B cell (primary cell): Measurements from ENCODE around the gene DNAAF5. TPM values are rescaled to one million over a fixed set of nuclear protein-coding genes. Genes with fewer than 3 reads are reported as not detected.

Experiments used
- ATAC-seq: fragments of 200-7000 bp; cut with Tn5 transposase; one replicate; pipeline ENCODE4 v1.10.0; 2021; ENCODE audit warnings: low read depth, mild to moderate bottlenecking, moderate number of reproducible peaks, moderate library complexity
- CTCF ChIA-PET: fragments of 350-600 bp; sonication (Branson Sonifier 250); formaldehyde crosslinking; loops from one replicate; lab custom pipeline; 2021; ENCODE audit warnings: antibody characterized with exemption, inconsistent platforms; lab: Charles Lee
- POLR2A ChIA-PET: fragments of 350-600 bp; sonication (Branson Sonifier 250); formaldehyde crosslinking; loops from one replicate; lab custom pipeline; 2021; ENCODE audit warnings: antibody characterized with exemption; lab: Charles Lee
- DNase-seq: peaks from one replicate; pipeline ENCODE4 v3.0.0; 2013
- H2AFZ ChIP-seq: 2 replicates; pipeline ENCODE4 v1.6.1; 2012; ENCODE audit warnings: mild to moderate bottlenecking, low read depth, low read length; ENCODE audit not compliant: insufficient read depth, poor library complexity, severe bottlenecking
- H3K27ac ChIP-seq, 2 donors: 1 replicate in 1 of 2; 2 replicates in 1 of 2; pipeline ENCODE4 v1.5.1; 2012 to 2013; ENCODE audit warnings: low read length in 2 of 2, mild to moderate bottlenecking in 2 of 2, moderate library complexity in 1 of 2
- H3K27me3 ChIP-seq, 4 experiments: fragments of 200-600 bp in 1 of 4; sonication (generic) in 1 of 4; replicated peaks in 1 of 4; 1 replicate in 2 of 4; 2 replicates in 2 of 4; pipeline versions ENCODE4 v1.6.1 to v1.7.0; 2013 to 2016; ENCODE audit warnings: low read length in 3 of 4, mild to moderate bottlenecking in 2 of 4, mixed read lengths in 1 of 4, moderate library complexity in 1 of 4; ENCODE audit not compliant: insufficient read depth in 4 of 4, control insufficient read depth in 3 of 4; ENCODE audit errors: control extremely low read depth in 1 of 4
- H3K36me3 ChIP-seq, 2 experiments: replicated peaks in 1 of 2; 1 replicate in 1 of 2; 2 replicates in 1 of 2; pipeline versions ENCODE4 v1.6.1 to v1.7.1; 2013; ENCODE audit warnings: low read length in 1 of 2; ENCODE audit not compliant: insufficient read depth in 2 of 2, control insufficient read depth in 1 of 2; ENCODE audit errors: control extremely low read depth in 1 of 2, extremely low read depth in 1 of 2
- H3K4me1 ChIP-seq, 2 donors: fragments of 200-600 bp in 1 of 2; sonication (generic) in 1 of 2; 1 replicate in 1 of 2; 2 replicates in 1 of 2; pipeline versions ENCODE4 v1.5.1 to v1.6.1; 2013 to 2017; ENCODE audit warnings: low read length in 2 of 2; ENCODE audit not compliant: control insufficient read depth in 2 of 2, insufficient read depth in 2 of 2
- H3K4me2 ChIP-seq: replicated peaks from 2 replicates; pipeline ENCODE3; 2012; ENCODE audit warnings: mild to moderate bottlenecking, low read depth, low read length; ENCODE audit not compliant: poor library complexity, severe bottlenecking
- H3K4me3 ChIP-seq, 5 experiments: fragments of 200-600 bp in 1 of 5; sonication (generic) in 1 of 5; 1 replicate in 3 of 5; 2 replicates in 2 of 5; pipeline versions ENCODE4 v1.5.1 to v1.7.0; 2011 to 2016; ENCODE audit warnings: low read length in 4 of 5, mild to moderate bottlenecking in 4 of 5, low read depth in 2 of 5, control low read depth in 1 of 5, moderate library complexity in 1 of 5; ENCODE audit not compliant: insufficient read depth in 1 of 5; ENCODE audit errors: control extremely low read depth in 1 of 5, extremely low read depth in 1 of 5
- H3K79me2 ChIP-seq: fragments of 200-600 bp; sonication (generic); one replicate; pipeline ENCODE4 v1.6.0; 2016; ENCODE audit warnings: low read length; ENCODE audit not compliant: control insufficient read depth, insufficient read depth
- H3K9ac ChIP-seq: fragments of 200-600 bp; sonication (generic); 2 replicates; pipeline ENCODE4 v1.6.1; 2017; ENCODE audit warnings: mild to moderate bottlenecking, low read length, moderate library complexity
- H3K9me3 ChIP-seq, 3 donors: one replicate each; pipeline versions ENCODE4 v1.6.1 to v1.7.1; 2013; ENCODE audit warnings: low read length in 2 of 3; ENCODE audit not compliant: control insufficient read depth in 2 of 3, insufficient read depth in 1 of 3; ENCODE audit errors: control extremely low read depth in 1 of 3
- H4K20me1 ChIP-seq: 2 replicates; pipeline ENCODE4 v1.6.0; 2012; ENCODE audit warnings: mild to moderate bottlenecking, low read length; ENCODE audit not compliant: insufficient read depth, control insufficient read depth, poor library complexity, severe bottlenecking
- H3K27ac Mint-ChIP-seq: one replicate; pipeline ENCODE4 v1.8.0; 2021; ENCODE audit warnings: mixed read lengths
- H3K27me3 Mint-ChIP-seq: one replicate; pipeline ENCODE4 v1.8.0; 2021; ENCODE audit warnings: mixed read lengths
- H3K4me1 Mint-ChIP-seq: one replicate; pipeline ENCODE4 v1.8.0; 2021; ENCODE audit warnings: mixed read lengths
- H3K4me3 Mint-ChIP-seq: one replicate; pipeline ENCODE4 v1.8.0; 2021; ENCODE audit warnings: mixed read lengths
- H3K9me3 Mint-ChIP-seq: one replicate; pipeline ENCODE4 v1.8.0; 2022; ENCODE audit warnings: mixed read lengths; ENCODE audit not compliant: insufficient read depth
- CTCF ChIP-seq: fragments of 200-600 bp; IDR thresholded peaks from one replicate; pipeline ENCODE4 v1.8.0; 2022; ENCODE audit warnings: antibody characterized with exemption, mild to moderate bottlenecking
- EZH2 ChIP-seq: IDR thresholded peaks from 2 replicates; pipeline ENCODE4 v1.6.1; 2012; ENCODE audit warnings: borderline replicate concordance, low read depth, mild to moderate bottlenecking, moderate library complexity, low read length; ENCODE audit not compliant: insufficient read depth, poor library complexity, severe bottlenecking
- WGBS: methylation state at CpG from one replicate; pipeline ENCODE4 v1.1.5; 2013; ENCODE audit warnings: missing lambda C conversion rate; ENCODE audit not compliant: insufficient coverage; 5-methylcytosine and 5-hydroxymethylcytosine counted together
- intact Hi-C: fragments of 100-400 bp; cut with micrococcal nuclease; formaldehyde crosslinking; loops from one replicate; pipeline ENCODE4 v1.10.0; 2022
- polyA plus RNA-seq: library from polyadenylated mRNA; depleted of rRNA; stranded (reverse); fragments of >200 nt; gene quantifications from 2 replicates; pipeline ENCODE4 v1.2.3, GENCODE V29; 2012
- total RNA-seq, 2 donors: library from RNA; stranded (reverse); fragments of 120-200 nt in 1 of 2; gene quantifications; 1 replicate in 1 of 2; 2 replicates in 1 of 2; pipeline versions ENCODE4 v1.2.3 to v1.2.4, GENCODE V29; 2013 to 2022

Gene DNAAF5
- total and polyA plus RNA-seq, 2 donors (not counting 1 experiment from before 2014, with no cell fraction given) = 18.0 to 21.4 TPM

GRCh38 chr7:693280-693679 lies 33.2 kb upstream of the DNAAF5 start:
- ChIA-PET CTCF (no interaction called here), POLR2A (no interaction called here)
- Mint-ChIP-seq H3K4me3 (no peak overlapping the region), H3K27me3 (no peaks in the 10 kb centered on the region), H3K4me1 (no peaks in the 10 kb centered on the region), H3K9me3 (peaks cover 4% of the 10 kb centered on the region), H3K27ac (no peak overlapping the region)
- no peaks in the 10 kb centered on the region for H3K27me3 ChIP-seq
- no peak overlapping the region for H3K9ac ChIP-seq
- H3K36me3 ChIP-seq = peaks cover 0 to under 1% of the 10 kb centered on the region in 2 experiments
- peaks cover 0 to 27% (median 6%) of the 10 kb centered on the region in 3 donors for H3K9me3 ChIP-seq
- H3K79me2 ChIP-seq = no peaks in the 10 kb centered on the region
- DNase-seq = no peak
- 99% methylated on average over 22 of the region's 22 CpGs for WGBS
- H4K20me1 ChIP-seq = no peaks in the 10 kb centered on the region
- no peak for ATAC-seq
- no peak overlapping the region for H3K27ac ChIP-seq
- H3K4me2 ChIP-seq = no peak overlapping the region
- no peaks in the 10 kb centered on the region for H3K4me1 ChIP-seq
- intact Hi-C loops = no loop called here
- no peak overlapping the region for H3K4me3 ChIP-seq
- H2AFZ ChIP-seq = no peak overlapping the region
- TF ChIP-seq EZH2 = no peak
- TF ChIP-seq CTCF = no peak

DNA sequence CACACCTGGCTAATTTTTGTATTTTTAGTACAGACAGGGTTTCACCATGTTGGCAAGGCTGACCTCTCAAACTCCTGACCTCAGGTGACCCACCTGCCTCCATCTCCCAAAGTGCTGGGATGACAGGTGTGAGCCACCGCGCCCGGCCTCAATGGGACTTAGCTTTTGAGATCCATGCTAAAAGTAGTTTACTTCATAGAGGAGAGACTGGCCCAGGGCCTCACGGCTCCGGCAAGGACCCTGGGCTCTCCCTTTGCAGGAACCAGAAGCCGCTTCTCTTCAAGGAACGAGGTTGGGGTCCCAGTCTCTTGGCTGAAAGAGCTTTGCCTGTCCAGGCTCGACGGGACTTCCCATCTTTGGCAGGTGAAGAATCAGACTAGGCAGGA lies 30.1 kb upstream of the DNAAF5 start:
- intact Hi-C loops = no loop called here
- H3K27me3 Mint-ChIP-seq = no peaks in the 10 kb centered on the region
- ATAC-seq (no peak), DNase-seq (no peak)
- peaks cover 0 to 2% of the 10 kb centered on the region in 2 experiments for H3K36me3 ChIP-seq
- peaks cover 0 to 4% (median 0%) of the 10 kb centered on the region in 3 donors for H3K9me3 ChIP-seq
- no peaks in the 10 kb centered on the region for H3K4me1 Mint-ChIP-seq
- no peak overlapping the region for H2AFZ ChIP-seq
- H4K20me1 ChIP-seq = no peaks in the 10 kb centered on the region
- H3K4me3 Mint-ChIP-seq = no peak overlapping the region
- no peak overlapping the region for H3K27ac Mint-ChIP-seq
- ChIA-PET CTCF (no interaction called here), POLR2A (no interaction called here)
- no peak overlapping the region for H3K27ac ChIP-seq
- 97% methylated on average over 9 of the region's 9 CpGs for WGBS
- no peak overlapping the region for H3K4me2 ChIP-seq
- H3K9ac ChIP-seq = no peak overlapping the region
- no peaks in the 10 kb centered on the region for H3K9me3 Mint-ChIP-seq
- TF ChIP-seq CTCF = no peak
- no peak for TF ChIP-seq EZH2
- H3K4me3 ChIP-seq = no peak overlapping the region
- peaks cover 3% of the 10 kb centered on the region for H3K79me2 ChIP-seq
- H3K27me3 ChIP-seq = no peaks in the 10 kb centered on the region
- H3K4me1 ChIP-seq = no peaks in the 10 kb centered on the region
